Measurements from ENCODE around the gene MPDZ. TPM values are rescaled to one million over a fixed set of nuclear protein-coding genes. Genes with fewer than 3 reads are reported as not detected.

The MPDZ gene
- total and polyA plus RNA-seq, 4 donors: 9.5 to 62.7 (median 16.2) TPM

DNA sequence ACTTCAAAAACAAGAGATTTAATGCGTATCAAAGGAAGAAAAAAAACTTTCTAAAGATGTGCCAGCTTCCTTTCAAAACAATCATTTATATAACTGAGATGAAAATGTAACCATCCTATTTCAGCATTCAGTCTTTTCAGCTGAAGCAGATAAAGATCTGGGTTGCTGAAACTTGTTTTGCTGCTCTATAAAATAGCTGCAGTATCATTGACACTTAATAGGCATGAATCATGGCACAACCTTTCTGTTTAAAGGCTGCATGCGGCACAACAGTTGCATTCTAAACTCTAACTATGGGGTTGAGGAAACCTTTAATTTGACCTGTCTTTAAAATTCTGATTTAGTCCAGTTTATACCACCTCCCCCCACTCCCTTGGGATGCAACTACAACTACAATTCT lies 196.7 kb downstream of the MPDZ start:
- ATAC-seq (ENCODE audit: insufficient read depth, low FRiP score) (no peak), DNase-seq (peak in 1 of 3 donors; percentile 16)
- Histone ChIP-seq H3K4me3 (no peak overlapping the region), H3K27ac (ENCODE audit: low read depth in 1 of 2, low read length in 1 of 2) (no peak overlapping the region), H3K4me1 (ENCODE audit: control insufficient read depth in 5 of 5, insufficient read depth in 5 of 5, low read length in 5 of 5) (peaks cover 0 to 4% (median 0%) of the 10 kb centered on the region in 5 donors), H3K36me3 (ENCODE audit: control insufficient read depth in 4 of 4, insufficient read depth in 4 of 4, low read length in 4 of 4) (no peaks in the 10 kb centered on the region), H3K27me3 (ENCODE audit: control insufficient read depth in 3 of 3, insufficient read depth in 3 of 3, low read length in 2 of 3) (no peaks in the 10 kb centered on the region), H3K9me3 (ENCODE audit: control insufficient read depth in 4 of 4, insufficient read depth in 3 of 4, low read length in 3 of 4) (no peaks in the 10 kb centered on the region), H3K9ac (ENCODE audit: insufficient read depth in 1 of 2, low read length in 2 of 2) (no peak overlapping the region)
- WGBS, 2 donors: 83 to 90% methylated on average over 2 of the region's 2 CpGs
- TF ChIP-seq, protein P1, sequence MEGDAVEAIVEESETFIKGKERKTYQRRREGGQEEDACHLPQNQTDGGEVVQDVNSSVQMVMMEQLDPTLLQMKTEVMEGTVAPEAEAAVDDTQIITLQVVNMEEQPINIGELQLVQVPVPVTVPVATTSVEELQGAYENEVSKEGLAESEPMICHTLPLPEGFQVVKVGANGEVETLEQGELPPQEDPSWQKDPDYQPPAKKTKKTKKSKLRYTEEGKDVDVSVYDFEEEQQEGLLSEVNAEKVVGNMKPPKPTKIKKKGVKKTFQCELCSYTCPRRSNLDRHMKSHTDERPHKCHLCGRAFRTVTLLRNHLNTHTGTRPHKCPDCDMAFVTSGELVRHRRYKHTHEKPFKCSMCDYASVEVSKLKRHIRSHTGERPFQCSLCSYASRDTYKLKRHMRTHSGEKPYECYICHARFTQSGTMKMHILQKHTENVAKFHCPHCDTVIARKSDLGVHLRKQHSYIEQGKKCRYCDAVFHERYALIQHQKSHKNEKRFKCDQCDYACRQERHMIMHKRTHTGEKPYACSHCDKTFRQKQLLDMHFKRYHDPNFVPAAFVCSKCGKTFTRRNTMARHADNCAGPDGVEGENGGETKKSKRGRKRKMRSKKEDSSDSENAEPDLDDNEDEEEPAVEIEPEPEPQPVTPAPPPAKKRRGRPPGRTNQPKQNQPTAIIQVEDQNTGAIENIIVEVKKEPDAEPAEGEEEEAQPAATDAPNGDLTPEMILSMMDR (IDR thresholded peaks at IDR 0.05; ENCODE audit: control extremely low read depth, extremely low read depth): no peak

DNA sequence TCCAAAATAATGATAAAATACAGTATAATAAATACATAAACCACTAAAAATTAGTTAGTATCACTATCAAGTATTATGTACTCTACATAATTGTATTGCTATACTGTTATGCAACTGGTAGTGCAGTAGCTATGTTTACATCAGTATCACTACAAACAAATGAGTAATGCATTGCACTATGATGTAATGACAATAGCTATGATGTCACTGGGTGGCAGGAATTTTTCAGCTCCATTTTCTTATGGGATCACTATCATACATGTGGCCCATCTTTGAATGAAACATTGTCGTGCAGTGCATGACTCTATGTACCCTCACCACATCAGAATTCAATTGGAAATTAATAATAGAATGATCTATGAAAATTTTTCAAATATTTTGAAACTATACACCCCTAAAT lies 201.3 kb downstream of the MPDZ start:
- Histone ChIP-seq H3K9me3 (ENCODE audit: control insufficient read depth in 4 of 4, insufficient read depth in 3 of 4, low read length in 3 of 4) (peaks cover 0 to 5% (median 2%) of the 10 kb centered on the region in 4 donors), H3K27ac (ENCODE audit: low read depth in 1 of 2, low read length in 1 of 2) (no peak overlapping the region), H3K9ac (ENCODE audit: insufficient read depth in 1 of 2, low read length in 2 of 2) (no peak overlapping the region), H3K36me3 (ENCODE audit: control insufficient read depth in 4 of 4, insufficient read depth in 4 of 4, low read length in 4 of 4) (no peaks in the 10 kb centered on the region), H3K4me3 (no peak overlapping the region), H3K27me3 (ENCODE audit: control insufficient read depth in 3 of 3, insufficient read depth in 3 of 3, low read length in 2 of 3) (no peaks in the 10 kb centered on the region), H3K4me1 (ENCODE audit: control insufficient read depth in 5 of 5, insufficient read depth in 5 of 5, low read length in 5 of 5) (peaks cover 0 to under 1% (median 0%) of the 10 kb centered on the region in 5 donors)
- TF ChIP-seq, protein P1 (IDR thresholded peaks at IDR 0.05; ENCODE audit: control extremely low read depth, extremely low read depth): no peak
- 89 to 95% methylated on average over 1 of the region's 1 CpG for WGBS, 2 donors
- no peak for ATAC-seq (ENCODE audit: insufficient read depth, low FRiP score)
- DNase-seq: no peak

DNA sequence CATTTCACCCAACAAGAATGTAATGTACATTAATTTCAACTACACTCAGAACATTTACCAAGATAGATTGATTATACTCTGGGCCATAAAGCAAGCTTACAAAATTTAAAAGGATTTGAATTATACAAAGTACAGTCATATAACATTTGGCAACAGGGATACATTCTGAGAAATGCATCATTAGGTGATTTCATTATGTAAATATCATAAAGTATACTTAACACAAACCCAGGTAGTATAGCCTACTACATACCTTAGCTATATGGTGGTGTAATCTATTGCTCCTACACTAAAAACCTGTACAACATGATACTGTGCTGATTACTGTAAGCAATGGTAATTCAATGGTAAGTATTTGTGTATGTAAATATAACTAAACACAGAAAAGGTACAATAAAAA lies 202.9 kb downstream of the MPDZ start:
- Histone ChIP-seq H3K9ac (ENCODE audit: insufficient read depth in 1 of 2, low read length in 2 of 2) (no peak overlapping the region), H3K27me3 (ENCODE audit: control insufficient read depth in 3 of 3, insufficient read depth in 3 of 3, low read length in 2 of 3) (no peaks in the 10 kb centered on the region), H3K4me1 (ENCODE audit: control insufficient read depth in 5 of 5, insufficient read depth in 5 of 5, low read length in 5 of 5) (no peaks in the 10 kb centered on the region), H3K36me3 (ENCODE audit: control insufficient read depth in 4 of 4, insufficient read depth in 4 of 4, low read length in 4 of 4) (no peaks in the 10 kb centered on the region), H3K27ac (ENCODE audit: low read depth in 1 of 2, low read length in 1 of 2) (no peak overlapping the region), H3K4me3 (no peak overlapping the region), H3K9me3 (ENCODE audit: control insufficient read depth in 4 of 4, insufficient read depth in 3 of 4, low read length in 3 of 4) (peaks cover 0 to 5% (median 2%) of the 10 kb centered on the region in 4 donors)
- ATAC-seq (ENCODE audit: insufficient read depth, low FRiP score) (no peak), DNase-seq (no peak)
- TF ChIP-seq, protein P1 (IDR thresholded peaks at IDR 0.05; ENCODE audit: control extremely low read depth, extremely low read depth): no peak

DNA sequence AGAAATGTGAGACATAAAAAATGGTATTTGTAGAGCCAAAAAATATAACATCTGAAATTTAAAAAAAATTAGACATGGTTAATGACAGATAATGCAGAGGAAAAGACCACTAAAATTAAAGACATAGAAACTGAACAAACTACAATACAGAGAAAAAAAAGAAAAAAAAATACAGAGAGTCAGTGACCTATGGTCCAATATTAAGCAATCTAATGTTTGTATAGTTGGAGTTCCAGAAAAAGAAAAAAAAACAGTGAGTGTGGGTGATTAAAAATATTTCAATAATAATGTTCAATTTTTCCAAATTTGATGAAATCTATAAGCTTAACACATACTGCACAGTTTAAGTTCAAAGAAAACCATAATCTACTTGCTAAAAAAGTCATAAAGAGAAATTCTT lies 207.6 kb downstream of the MPDZ start:
- Histone ChIP-seq H3K9me3 (ENCODE audit: control insufficient read depth in 4 of 4, insufficient read depth in 3 of 4, low read length in 3 of 4) (peaks cover 0 to 5% (median 2%) of the 10 kb centered on the region in 4 donors), H3K4me1 (ENCODE audit: control insufficient read depth in 5 of 5, insufficient read depth in 5 of 5, low read length in 5 of 5) (no peaks in the 10 kb centered on the region), H3K36me3 (ENCODE audit: control insufficient read depth in 4 of 4, insufficient read depth in 4 of 4, low read length in 4 of 4) (no peaks in the 10 kb centered on the region), H3K27ac (ENCODE audit: low read depth in 1 of 2, low read length in 1 of 2) (no peak overlapping the region), H3K4me3 (no peak overlapping the region), H3K27me3 (ENCODE audit: control insufficient read depth in 3 of 3, insufficient read depth in 3 of 3, low read length in 2 of 3) (no peaks in the 10 kb centered on the region), H3K9ac (ENCODE audit: insufficient read depth in 1 of 2, low read length in 2 of 2) (no peak overlapping the region)
- DNase-seq: peak in 1 of 3 donors; percentile 28
- TF ChIP-seq, protein P1 (IDR thresholded peaks at IDR 0.05; ENCODE audit: control extremely low read depth, extremely low read depth): no peak
- ATAC-seq (ENCODE audit: insufficient read depth, low FRiP score): no peak

Measured in lung (tissue), 12 donors.